ENCODE data around the gene PPP2R5C. TPM values are rescaled to one million over a fixed set of nuclear protein-coding genes. Genes with fewer than 3 reads are reported as not detected.
A peak's percentile ranks its signal among the peaks of the same experiment; 100 is the strongest.

PPP2R5C gene
- total RNA-seq, 1 experiment from 2014 or later, result 89.9 TPM

GRCh38 chr14:101809671-101810514 lies 48.4 kb downstream of the PPP2R5C start:
- Mint-ChIP-seq H3K4me3 (peak overlapping the region; percentile 87), H3K27me3 (ENCODE audit: low read depth) (no peaks in the 10 kb centered on the region), H3K9me3 (no peaks in the 10 kb centered on the region), H3K36me3 (no peaks in the 10 kb centered on the region), H3K27ac (peak overlapping the region; percentile 100), H3K4me1 (peaks cover 33% of the 10 kb centered on the region)
- peak; percentile 79 for ATAC-seq
- TF ChIP-seq NR1H2 (CRISPR knock-in tag; IDR thresholded peaks at IDR 0.05), result no peak
- TF ChIP-seq FOXP4 (CRISPR knock-in tag; IDR thresholded peaks at IDR 0.05), result 0 out of 2 replicates have a peak, but pooled peaks have one; percentile 20
- peak; percentile 43; the same call in 1 of the 2 replicates for TF ChIP-seq AR (CRISPR knock-in tag; IDR thresholded peaks at IDR 0.05)
- peak; percentile 74; the same call in 1 of the 2 replicates for TF ChIP-seq ZNF281 (CRISPR knock-in tag; IDR thresholded peaks at IDR 0.05)
- no peak for TF ChIP-seq ZNF396 (CRISPR knock-in tag; IDR thresholded peaks at IDR 0.05; ENCODE audit: borderline replicate concordance)
- TF ChIP-seq, protein P1, sequence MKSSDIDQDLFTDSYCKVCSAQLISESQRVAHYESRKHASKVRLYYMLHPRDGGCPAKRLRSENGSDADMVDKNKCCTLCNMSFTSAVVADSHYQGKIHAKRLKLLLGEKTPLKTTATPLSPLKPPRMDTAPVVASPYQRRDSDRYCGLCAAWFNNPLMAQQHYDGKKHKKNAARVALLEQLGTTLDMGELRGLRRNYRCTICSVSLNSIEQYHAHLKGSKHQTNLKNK (CRISPR knock-in tag; IDR thresholded peaks at IDR 0.05), result no peak
- TF ChIP-seq CREM (CRISPR knock-in tag; IDR thresholded peaks at IDR 0.05), result peak; percentile 71
- TF ChIP-seq GABPB1 (CRISPR knock-in tag; IDR thresholded peaks at IDR 0.05), result 0 out of 2 replicates have a peak, but pooled peaks have one; percentile 13
- TF ChIP-seq, protein P2, sequence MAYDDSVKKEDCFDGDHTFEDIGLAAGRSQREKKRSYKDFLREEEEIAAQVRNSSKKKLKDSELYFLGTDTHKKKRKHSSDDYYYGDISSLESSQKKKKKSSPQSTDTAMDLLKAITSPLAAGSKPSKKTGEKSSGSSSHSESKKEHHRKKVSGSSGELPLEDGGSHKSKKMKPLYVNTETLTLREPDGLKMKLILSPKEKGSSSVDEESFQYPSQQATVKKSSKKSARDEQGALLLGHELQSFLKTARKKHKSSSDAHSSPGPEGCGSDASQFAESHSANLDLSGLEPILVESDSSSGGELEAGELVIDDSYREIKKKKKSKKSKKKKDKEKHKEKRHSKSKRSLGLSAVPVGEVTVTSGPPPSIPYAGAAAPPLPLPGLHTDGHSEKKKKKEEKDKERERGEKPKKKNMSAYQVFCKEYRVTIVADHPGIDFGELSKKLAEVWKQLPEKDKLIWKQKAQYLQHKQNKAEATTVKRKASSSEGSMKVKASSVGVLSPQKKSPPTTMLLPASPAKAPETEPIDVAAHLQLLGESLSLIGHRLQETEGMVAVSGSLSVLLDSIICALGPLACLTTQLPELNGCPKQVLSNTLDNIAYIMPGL (CRISPR knock-in tag; IDR thresholded peaks at IDR 0.05), result peak; percentile 66; the same call in 1 of the 2 replicates
- ChIA-PET POLR2A (interaction anchor here (0.6 to 1.5 kb wide), 13 partner anchors 9 to 234 kb away, joined by 3 to 10 read pairs (median 3); no protein-coding TSS in a partner anchor), CTCF (interaction anchor here (0.6 to 3.7 kb wide), 9 partner anchors 10 to 102 kb away, joined by 3 to 38 read pairs (median 4); partner anchors contain the start of gene PPP2R5C)
- DNase-seq (ENCODE audit: low spot score), result peak; percentile 76

GRCh38 chr14:101810897-101811621 lies 49.5 kb downstream of the PPP2R5C start:
- ChIA-PET POLR2A (no interaction called here), CTCF (no interaction called here)
- no peaks in the 10 kb centered on the region for H3K27me3 Mint-ChIP-seq (ENCODE audit: low read depth)
- H3K4me3 Mint-ChIP-seq, result peak overlapping the region; percentile 87
- peaks cover 33% of the 10 kb centered on the region for H3K4me1 Mint-ChIP-seq
- no peaks in the 10 kb centered on the region for H3K9me3 Mint-ChIP-seq
- TF ChIP-seq, protein P3, sequence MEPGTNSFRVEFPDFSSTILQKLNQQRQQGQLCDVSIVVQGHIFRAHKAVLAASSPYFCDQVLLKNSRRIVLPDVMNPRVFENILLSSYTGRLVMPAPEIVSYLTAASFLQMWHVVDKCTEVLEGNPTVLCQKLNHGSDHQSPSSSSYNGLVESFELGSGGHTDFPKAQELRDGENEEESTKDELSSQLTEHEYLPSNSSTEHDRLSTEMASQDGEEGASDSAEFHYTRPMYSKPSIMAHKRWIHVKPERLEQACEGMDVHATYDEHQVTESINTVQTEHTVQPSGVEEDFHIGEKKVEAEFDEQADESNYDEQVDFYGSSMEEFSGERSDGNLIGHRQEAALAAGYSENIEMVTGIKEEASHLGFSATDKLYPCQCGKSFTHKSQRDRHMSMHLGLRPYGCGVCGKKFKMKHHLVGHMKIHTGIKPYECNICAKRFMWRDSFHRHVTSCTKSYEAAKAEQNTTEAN (CRISPR knock-in tag; IDR thresholded peaks at IDR 0.05), result no peak
- TF ChIP-seq NFATC4 (CRISPR knock-in tag; IDR thresholded peaks at IDR 0.05), result no peak
- no peak for TF ChIP-seq OVOL2 (CRISPR knock-in tag; IDR thresholded peaks at IDR 0.05; ENCODE audit: borderline replicate concordance)
- no peak for TF ChIP-seq RORB (CRISPR knock-in tag; IDR thresholded peaks at IDR 0.05)
- no peak for TF ChIP-seq AFF4 (CRISPR knock-in tag; IDR thresholded peaks at IDR 0.05; ENCODE audit: borderline replicate concordance)
- no peak for ATAC-seq
- H3K27ac Mint-ChIP-seq, result peak overlapping the region; percentile 100
- DNase-seq (ENCODE audit: low spot score), result no peak
- H3K36me3 Mint-ChIP-seq, result 0 out of 2 replicates have a peak, but pooled peaks cover 4% of the 10 kb centered on the region

All from WTC11 (cell line).